ENCODE results near the gene TSPAN9.

GRCh38 chr12:3308609-3309008 is 231.4 kb downstream of the TSPAN9 start:
- TF ChIP-seq CTCF (conservative IDR thresholded peaks at IDR 0.05; ENCODE audit: low read depth, low read length) (no peak), EZH2 (IDR thresholded peaks at IDR 0.05; ENCODE audit: borderline replicate concordance, low read depth, low read length, poor library complexity, severe bottlenecking) (no peak)
